RWPE1 (cell line): ENCODE measurements around the gene TEX22.

Source experiments
- CTCF ChIA-PET: fragments of 350-600 bp; sonication (Branson Sonifier 250); formaldehyde crosslinking; extraction: SDS; loops from one replicate; lab custom pipeline; 2021; lab: Yijun Ruan, JAX
- POLR2A ChIA-PET: fragments of 400-600 bp; formaldehyde crosslinking; extraction: SDS; loops from one replicate; lab custom pipeline; 2020; ENCODE audit warnings: antibody characterized with exemption; ENCODE audit not compliant: low non-redundant PET; lab: Yijun Ruan, JAX
- DNase-seq: peaks from one replicate; pipeline ENCODE4 v3.0.0; 2012; ENCODE audit warnings: low spot score
- H3K27ac ChIP-seq: fragments of 450-650 bp; 2 replicates; pipeline ENCODE4 v1.5.1; 2017
- CTCF ChIP-seq: fragments of 450-650 bp; conservative IDR thresholded peaks from 2 replicates; pipeline ENCODE4 v1.5.1; 2017; ENCODE audit warnings: low read depth, mild to moderate bottlenecking

Gene TEX22

GRCh38 chr14:105412771-105413543 is 14.6 kb downstream of the TEX22 start:
- ChIA-PET POLR2A (no interaction called here), CTCF (no interaction called here)
- no peak for TF ChIP-seq CTCF
- H3K27ac ChIP-seq, result no peak overlapping the region
- DNase-seq, result no peak

- no peak for TF ChIP-seq CTCF
- ChIA-PET CTCF (interaction anchor here (0.6 kb wide), 1 partner anchor 10 kb away, joined by 3 read pairs; no protein-coding TSS in a partner anchor), POLR2A (no interaction called here)
Observed at GRCh38 chr14:105413544-105413886, 15.2 kb downstream of the TEX22 start.

GRCh38 chr14:105414456-105415371 is 16.4 kb downstream of the TEX22 start:
- POLR2A ChIA-PET, result interaction anchor here (0.6 kb wide), 1 partner anchor 665 kb away, joined by 3 read pairs; no protein-coding TSS in a partner anchor
- CTCF ChIA-PET, result interaction anchor here (0.6 kb wide), 2 partner anchors 11 to 118 kb away, joined by 3 to 4 read pairs; no protein-coding TSS in a partner anchor
- peak; percentile 65 for DNase-seq
- peak overlapping the region; percentile 62 for H3K27ac ChIP-seq
- TF ChIP-seq CTCF, result peak; percentile 79

More at GRCh38 chr14:105413544-105413886, 15.2 kb downstream of the TEX22 start:
- DNase-seq, result no peak
- no peak overlapping the region for H3K27ac ChIP-seq

- peak overlapping the region; percentile 62 for H3K27ac ChIP-seq
- ChIA-PET POLR2A (interaction anchor here (0.6 kb wide), 1 partner anchor 666 kb away, joined by 3 read pairs; no protein-coding TSS in a partner anchor), CTCF (interaction anchor here (0.6 to 0.7 kb wide), 3 partner anchors 12 to 944 kb away, joined by 3 to 4 read pairs (median 3); no protein-coding TSS in a partner anchor)
- no peak for TF ChIP-seq CTCF
- no peak for DNase-seq
Observed at GRCh38 chr14:105415481-105416428, 17.4 kb downstream of the TEX22 start.

GRCh38 chr14:105416671-105417070 is 18.3 kb downstream of the TEX22 start:
- CTCF ChIA-PET, result interaction anchor here (0.7 kb wide), 1 partner anchor 945 kb away, joined by 3 read pairs; no protein-coding TSS in a partner anchor
- DNase-seq, result no peak
- H3K27ac ChIP-seq, result no peak overlapping the region
- TF ChIP-seq CTCF, result no peak
- POLR2A ChIA-PET, result no interaction called here
